ENCODE results near the gene EPC1.

Gene EPC1

DNA sequence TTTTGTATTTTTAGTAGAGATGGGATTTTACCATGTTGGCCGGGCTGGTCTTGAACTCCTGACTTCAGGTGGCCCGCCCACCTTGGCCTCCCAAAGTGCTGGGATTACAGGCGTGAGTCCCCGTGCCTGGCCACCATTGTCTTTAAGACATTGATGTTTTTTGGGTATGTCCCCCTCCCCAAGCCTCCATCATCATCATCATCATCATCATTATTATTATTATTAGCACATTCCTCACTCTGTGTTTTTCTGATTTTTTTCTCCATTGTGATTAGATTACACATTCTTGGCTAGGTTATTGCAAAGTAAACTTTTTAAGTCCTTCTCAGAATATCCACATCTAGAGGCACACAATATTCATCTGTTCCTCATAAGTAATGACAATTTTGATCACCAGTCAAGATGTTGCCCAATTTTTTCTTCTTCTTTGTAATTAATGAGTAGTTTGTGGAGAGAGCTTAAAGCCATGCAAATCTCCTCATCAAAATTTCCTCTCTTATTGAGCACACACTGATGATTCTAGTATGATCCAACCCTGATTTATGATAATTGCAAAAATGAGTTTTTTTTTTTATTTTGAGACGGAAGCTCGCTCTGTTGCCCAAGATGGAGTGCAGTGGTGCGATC is 47.5 kb downstream of the EPC1 start:
- TF ChIP-seq, protein P1, sequence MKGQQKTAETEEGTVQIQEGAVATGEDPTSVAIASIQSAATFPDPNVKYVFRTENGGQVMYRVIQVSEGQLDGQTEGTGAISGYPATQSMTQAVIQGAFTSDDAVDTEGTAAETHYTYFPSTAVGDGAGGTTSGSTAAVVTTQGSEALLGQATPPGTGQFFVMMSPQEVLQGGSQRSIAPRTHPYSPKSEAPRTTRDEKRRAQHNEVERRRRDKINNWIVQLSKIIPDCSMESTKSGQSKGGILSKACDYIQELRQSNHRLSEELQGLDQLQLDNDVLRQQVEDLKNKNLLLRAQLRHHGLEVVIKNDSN (IDR thresholded peaks at IDR 0.05), result no peak
- no peak for TF ChIP-seq EGR1 (IDR thresholded peaks at IDR 0.05)
- no peak for TF ChIP-seq EP300 (IDR thresholded peaks at IDR 0.05; ENCODE audit: borderline replicate concordance)
- no peak for TF ChIP-seq TAF1 (IDR thresholded peaks at IDR 0.05; ENCODE audit: low read depth)
- no peak for TF ChIP-seq TEAD4 (IDR thresholded peaks at IDR 0.05)
- TF ChIP-seq, protein P2, sequence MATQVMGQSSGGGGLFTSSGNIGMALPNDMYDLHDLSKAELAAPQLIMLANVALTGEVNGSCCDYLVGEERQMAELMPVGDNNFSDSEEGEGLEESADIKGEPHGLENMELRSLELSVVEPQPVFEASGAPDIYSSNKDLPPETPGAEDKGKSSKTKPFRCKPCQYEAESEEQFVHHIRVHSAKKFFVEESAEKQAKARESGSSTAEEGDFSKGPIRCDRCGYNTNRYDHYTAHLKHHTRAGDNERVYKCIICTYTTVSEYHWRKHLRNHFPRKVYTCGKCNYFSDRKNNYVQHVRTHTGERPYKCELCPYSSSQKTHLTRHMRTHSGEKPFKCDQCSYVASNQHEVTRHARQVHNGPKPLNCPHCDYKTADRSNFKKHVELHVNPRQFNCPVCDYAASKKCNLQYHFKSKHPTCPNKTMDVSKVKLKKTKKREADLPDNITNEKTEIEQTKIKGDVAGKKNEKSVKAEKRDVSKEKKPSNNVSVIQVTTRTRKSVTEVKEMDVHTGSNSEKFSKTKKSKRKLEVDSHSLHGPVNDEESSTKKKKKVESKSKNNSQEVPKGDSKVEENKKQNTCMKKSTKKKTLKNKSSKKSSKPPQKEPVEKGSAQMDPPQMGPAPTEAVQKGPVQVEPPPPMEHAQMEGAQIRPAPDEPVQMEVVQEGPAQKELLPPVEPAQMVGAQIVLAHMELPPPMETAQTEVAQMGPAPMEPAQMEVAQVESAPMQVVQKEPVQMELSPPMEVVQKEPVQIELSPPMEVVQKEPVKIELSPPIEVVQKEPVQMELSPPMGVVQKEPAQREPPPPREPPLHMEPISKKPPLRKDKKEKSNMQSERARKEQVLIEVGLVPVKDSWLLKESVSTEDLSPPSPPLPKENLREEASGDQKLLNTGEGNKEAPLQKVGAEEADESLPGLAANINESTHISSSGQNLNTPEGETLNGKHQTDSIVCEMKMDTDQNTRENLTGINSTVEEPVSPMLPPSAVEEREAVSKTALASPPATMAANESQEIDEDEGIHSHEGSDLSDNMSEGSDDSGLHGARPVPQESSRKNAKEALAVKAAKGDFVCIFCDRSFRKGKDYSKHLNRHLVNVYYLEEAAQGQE (IDR thresholded peaks at IDR 0.05; ENCODE audit: low read depth), result no peak
- TF ChIP-seq, protein P3, sequence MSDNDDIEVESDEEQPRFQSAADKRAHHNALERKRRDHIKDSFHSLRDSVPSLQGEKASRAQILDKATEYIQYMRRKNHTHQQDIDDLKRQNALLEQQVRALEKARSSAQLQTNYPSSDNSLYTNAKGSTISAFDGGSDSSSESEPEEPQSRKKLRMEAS (IDR thresholded peaks at IDR 0.05), result no peak
- TF ChIP-seq FOXM1 (IDR thresholded peaks at IDR 0.05; ENCODE audit: borderline replicate concordance, low read depth), result no peak
- no peak for TF ChIP-seq CREB1 (IDR thresholded peaks at IDR 0.05; ENCODE audit: low read depth)
- TF ChIP-seq NFIC (IDR thresholded peaks at IDR 0.05), result no peak
- TF ChIP-seq YY1 (IDR thresholded peaks at IDR 0.05; ENCODE audit: low read depth), result no peak
- no peak for TF ChIP-seq RAD21 (IDR thresholded peaks at IDR 0.05; ENCODE audit: low read depth)
- TF ChIP-seq ZBTB7A (IDR thresholded peaks at IDR 0.05; ENCODE audit: low read depth), result no peak
- TF ChIP-seq TCF12 (IDR thresholded peaks at IDR 0.05; ENCODE audit: low read depth), result no peak
- TF ChIP-seq CEBPB (IDR thresholded peaks at IDR 0.05), result no peak

DNA sequence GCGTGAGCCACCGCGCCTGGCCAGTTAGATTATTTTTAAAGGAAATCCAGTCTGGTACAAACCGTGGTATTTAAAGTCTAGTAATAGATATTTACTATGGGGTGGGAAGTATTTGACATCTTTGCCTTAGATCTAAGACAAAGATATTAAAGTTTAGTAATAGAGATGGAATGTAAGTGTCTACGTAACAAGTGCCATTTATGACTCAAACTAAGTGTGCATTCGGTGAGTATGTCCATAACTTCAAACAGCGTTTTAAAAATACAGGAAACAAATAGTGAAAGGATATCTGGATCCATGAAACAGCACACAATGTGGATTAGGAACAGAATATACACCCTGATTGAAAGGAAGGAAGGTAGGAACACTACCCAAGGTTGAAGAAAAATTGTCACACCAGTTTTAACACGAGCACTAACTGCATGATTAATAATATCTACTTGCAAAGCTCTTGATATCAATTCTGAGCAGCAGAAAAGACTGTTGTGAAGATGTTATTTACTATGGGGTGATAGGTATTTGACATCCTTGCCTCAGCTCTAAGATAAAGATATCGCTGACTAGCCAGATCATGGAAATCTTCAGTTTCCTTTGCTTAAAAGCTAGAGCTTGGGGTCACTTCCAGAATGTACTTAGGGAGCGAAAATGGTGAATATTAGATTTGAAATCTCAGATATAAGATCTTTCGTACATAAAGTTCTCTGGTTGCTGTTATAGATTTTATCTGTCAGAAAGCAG is 48.7 kb downstream of the EPC1 start:
- TF ChIP-seq RAD21 (IDR thresholded peaks at IDR 0.05; ENCODE audit: low read depth) (no peak), EGR1 (IDR thresholded peaks at IDR 0.05) (no peak), EP300 (IDR thresholded peaks at IDR 0.05; ENCODE audit: borderline replicate concordance) (no peak), NFIC (IDR thresholded peaks at IDR 0.05) (no peak), CEBPB (IDR thresholded peaks at IDR 0.05) (no peak), ZBTB7A (IDR thresholded peaks at IDR 0.05; ENCODE audit: low read depth) (no peak), TAF1 (IDR thresholded peaks at IDR 0.05; ENCODE audit: low read depth) (no peak), FOXM1 (IDR thresholded peaks at IDR 0.05; ENCODE audit: borderline replicate concordance, low read depth) (no peak), TCF12 (IDR thresholded peaks at IDR 0.05; ENCODE audit: low read depth) (no peak), YY1 (IDR thresholded peaks at IDR 0.05; ENCODE audit: low read depth) (no peak), TEAD4 (IDR thresholded peaks at IDR 0.05) (no peak), CREB1 (IDR thresholded peaks at IDR 0.05; ENCODE audit: low read depth) (no peak)
- TF ChIP-seq, protein P3 (IDR thresholded peaks at IDR 0.05), result no peak
- TF ChIP-seq, protein P1 (IDR thresholded peaks at IDR 0.05), result no peak
- TF ChIP-seq, protein P2 (IDR thresholded peaks at IDR 0.05; ENCODE audit: low read depth), result no peak

DNA sequence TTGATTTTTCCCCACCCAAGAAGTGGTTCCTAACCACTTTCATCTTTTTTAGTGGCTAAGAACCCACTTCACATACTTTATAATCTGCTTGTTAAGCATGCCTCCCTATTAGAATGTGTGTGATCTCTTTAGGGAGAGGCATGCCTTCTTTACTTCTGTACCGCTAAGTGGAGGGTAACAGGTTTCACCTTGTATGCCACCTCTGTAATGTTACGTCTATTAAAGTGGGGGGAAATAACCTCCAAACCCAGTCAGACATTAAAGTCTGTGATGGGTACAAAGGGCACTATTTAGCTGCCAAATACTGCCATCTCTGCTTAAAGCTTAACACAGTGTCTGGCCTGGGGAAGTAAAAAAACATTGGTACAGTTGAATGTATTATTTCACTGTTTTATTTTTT is 51.9 kb downstream of the EPC1 start:
- no peak for TF ChIP-seq FOXM1 (IDR thresholded peaks at IDR 0.05; ENCODE audit: borderline replicate concordance, low read depth)

DNA sequence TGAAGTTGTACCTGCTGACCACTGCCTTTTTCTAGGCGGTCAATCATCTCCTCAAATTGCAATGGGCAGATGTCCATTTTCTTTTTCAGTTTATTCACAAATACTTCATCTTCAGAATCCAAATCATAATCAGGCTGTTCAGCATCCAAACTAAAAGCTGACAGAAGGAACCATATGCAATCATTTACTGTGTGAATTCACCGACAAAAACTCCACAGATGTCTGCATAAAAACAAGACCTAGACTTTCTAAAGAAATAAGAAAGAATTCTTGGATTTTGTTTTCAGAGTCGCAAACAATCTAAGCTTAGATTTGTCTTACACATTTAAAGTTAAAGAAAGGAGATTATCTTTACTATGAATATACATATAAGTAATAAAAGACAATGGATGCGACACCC is 53.4 kb downstream of the EPC1 start:
- TF ChIP-seq CEBPB (IDR thresholded peaks at IDR 0.05) (no peak), TEAD4 (IDR thresholded peaks at IDR 0.05) (no peak), TAF1 (IDR thresholded peaks at IDR 0.05; ENCODE audit: low read depth) (no peak), FOXM1 (IDR thresholded peaks at IDR 0.05; ENCODE audit: borderline replicate concordance, low read depth) (no peak), RAD21 (IDR thresholded peaks at IDR 0.05; ENCODE audit: low read depth) (no peak), ZBTB7A (IDR thresholded peaks at IDR 0.05; ENCODE audit: low read depth) (no peak), EP300 (IDR thresholded peaks at IDR 0.05; ENCODE audit: borderline replicate concordance) (no peak)
- TF ChIP-seq, protein P3 (IDR thresholded peaks at IDR 0.05), result no peak
- TF ChIP-seq, protein P1 (IDR thresholded peaks at IDR 0.05), result no peak

DNA sequence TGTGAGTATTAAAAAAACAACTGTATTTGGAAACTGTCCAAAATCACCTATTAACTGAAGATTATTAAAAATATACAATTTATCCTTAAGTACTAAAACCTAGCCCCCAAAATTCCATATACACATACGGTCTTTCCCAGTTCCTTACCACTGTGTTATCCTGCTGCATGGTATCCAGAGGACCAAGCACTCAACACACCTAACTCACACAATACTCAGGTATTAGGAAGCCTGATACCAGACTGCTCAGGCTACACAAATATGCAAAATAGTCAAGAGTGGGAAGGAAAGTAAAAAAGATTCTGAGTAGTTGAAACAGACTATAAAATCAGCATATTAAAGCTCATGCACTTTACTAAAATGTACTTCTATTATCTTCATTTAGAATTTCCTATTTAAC is 67.2 kb downstream of the EPC1 start:
- no peak for TF ChIP-seq CREB1 (IDR thresholded peaks at IDR 0.05; ENCODE audit: low read depth)
- no peak for TF ChIP-seq CEBPB (IDR thresholded peaks at IDR 0.05)
- no peak for TF ChIP-seq TAF1 (IDR thresholded peaks at IDR 0.05; ENCODE audit: low read depth)
- TF ChIP-seq, protein P1 (IDR thresholded peaks at IDR 0.05), result no peak
- TF ChIP-seq EP300 (IDR thresholded peaks at IDR 0.05; ENCODE audit: borderline replicate concordance), result no peak
- TF ChIP-seq, protein P2 (IDR thresholded peaks at IDR 0.05; ENCODE audit: low read depth), result no peak
- TF ChIP-seq ZBTB7A (IDR thresholded peaks at IDR 0.05; ENCODE audit: low read depth), result no peak
- TF ChIP-seq FOXM1 (IDR thresholded peaks at IDR 0.05; ENCODE audit: borderline replicate concordance, low read depth), result no peak
- TF ChIP-seq, protein P3 (IDR thresholded peaks at IDR 0.05), result no peak
- TF ChIP-seq NFIC (IDR thresholded peaks at IDR 0.05), result no peak
- TF ChIP-seq YY1 (IDR thresholded peaks at IDR 0.05; ENCODE audit: low read depth), result no peak
- TF ChIP-seq EGR1 (IDR thresholded peaks at IDR 0.05), result no peak
- TF ChIP-seq TEAD4 (IDR thresholded peaks at IDR 0.05), result no peak
- TF ChIP-seq RAD21 (IDR thresholded peaks at IDR 0.05; ENCODE audit: low read depth), result no peak
- TF ChIP-seq TCF12 (IDR thresholded peaks at IDR 0.05; ENCODE audit: low read depth), result no peak
